Esophagus muscularis mucosa (tissue), 4 donors: ENCODE results near the gene RGMB. TPM values are rescaled to one million over a fixed set of nuclear protein-coding genes. Genes with fewer than 3 reads are reported as not detected.
A peak's percentile ranks its signal among the peaks of the same experiment; 100 is the strongest.

Experiments used
- DNase-seq: peaks from one replicate; pipeline ENCODE4 v3.0.0-alpha.2; 2017; ENCODE audit errors: extremely low spot score
- H3K27ac ChIP-seq, 4 donors: fragments of 200-600 bp; sonication (generic); replicated peaks in 1 of 4; 1 replicate in 3 of 4; 2 replicates in 1 of 4; pipeline ENCODE4 v1.5.1; 2016 to 2019; ENCODE audit warnings: mild to moderate bottlenecking in 1 of 4
- H3K27me3 ChIP-seq, 4 donors: fragments of 200-600 bp; sonication (generic); one replicate each; pipeline versions ENCODE4 v1.5.1 to v1.6.0; 2016 to 2019
- H3K36me3 ChIP-seq, 4 donors: fragments of 200-600 bp; sonication (generic); one replicate each; pipeline ENCODE4 v1.5.1; 2016 to 2019
- H3K4me1 ChIP-seq, 4 donors: fragments of 200-600 bp; sonication (generic); one replicate each; pipeline ENCODE4 v1.5.1; 2016 to 2019
- H3K4me3 ChIP-seq, 4 donors: fragments of 200-600 bp; sonication (generic); 1 replicate in 2 of 4; 2 replicates in 2 of 4; pipeline ENCODE4 v1.5.1; 2016 to 2019; ENCODE audit warnings: mild to moderate bottlenecking in 4 of 4, moderate library complexity in 1 of 4
- H3K9me3 ChIP-seq, 4 donors: fragments of 200-600 bp; sonication (generic); 1 replicate in 3 of 4; 2 replicates in 1 of 4; pipeline ENCODE4 v1.5.1; 2016 to 2019
- EP300 ChIP-seq: sonication (generic); formaldehyde crosslinking; IDR thresholded peaks from one replicate; pipeline ENCODE4 v1.6.1; 2017; ENCODE audit warnings: antibody characterized with exemption
- POLR2A ChIP-seq: fragments of 450-650 bp; IDR thresholded peaks from one replicate; pipeline ENCODE4 v1.6.1; 2017; ENCODE audit warnings: antibody characterized with exemption, moderate library complexity, mild to moderate bottlenecking, low read depth
- POLR2AphosphoS5 ChIP-seq, 2 donors: sonication (generic); formaldehyde crosslinking; IDR thresholded peaks; one replicate each; pipeline ENCODE4 v1.6.1; 2017; ENCODE audit warnings: antibody characterized with exemption in 2 of 2
- WGBS: methylation state at CpG from one replicate; pipeline ENCODE4 v1.1.5; 2018; 5-methylcytosine and 5-hydroxymethylcytosine counted together
- intact Hi-C: fragments of 100-400 bp; cut with DNase I; formaldehyde crosslinking; loops from one replicate; pipeline ENCODE4 v1.15.1; 2023
- total RNA-seq, 4 donors: library from RNA; depleted of rRNA; stranded (reverse); fragments of >200 nt; gene quantifications; one replicate each; pipeline versions ENCODE4 v1.1.0 to v1.2.1, GENCODE V29; 2016
- TF ChIP-seq, protein P1 (sequence below), 3 experiments: fragments of 200-600 bp in 2 of 3; fragments of 450-650 bp in 1 of 3; sonication (generic) in 2 of 3; IDR thresholded peaks; one replicate each; pipeline ENCODE4 v1.5.1; 2017 to 2019; ENCODE audit warnings: antibody characterized with exemption in 3 of 3, mild to moderate bottlenecking in 2 of 3, moderate library complexity in 1 of 3

The RGMB gene
- total RNA-seq, 4 donors from 2014 or later = 145 to 198 (median 183) TPM

DNA sequence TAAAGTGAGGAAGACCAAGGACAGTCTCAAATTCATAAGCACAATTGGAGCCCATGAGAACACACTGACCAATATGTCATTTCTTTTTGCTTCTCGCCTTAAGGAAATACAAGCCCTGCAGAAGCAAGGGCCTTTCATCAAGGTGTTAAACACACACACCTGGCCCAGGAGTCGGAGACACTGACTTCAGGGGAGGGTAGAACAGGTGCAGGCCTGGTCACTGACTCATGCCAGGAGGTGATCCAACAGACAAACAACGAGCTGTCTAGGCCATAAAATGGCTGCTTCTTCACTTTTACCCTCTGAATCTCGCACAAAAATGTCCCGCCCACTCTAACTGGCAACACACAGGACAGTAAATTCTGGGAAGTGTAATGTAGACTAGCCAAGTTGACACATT lies 62.7 kb downstream of the RGMB start:
- no peak overlapping the region for H3K27ac ChIP-seq
- no peaks in the 10 kb centered on the region for H3K9me3 ChIP-seq
- intact Hi-C loops = no loop called here
- H3K4me1 ChIP-seq = peaks cover 0 to 5% (median 0%) of the 10 kb centered on the region in 4 donors
- no peaks in the 10 kb centered on the region for H3K36me3 ChIP-seq
- WGBS = 87% methylated on average over 5 of the region's 5 CpGs
- no peak for DNase-seq
- no peak overlapping the region for H3K4me3 ChIP-seq
- TF ChIP-seq, protein P1, sequence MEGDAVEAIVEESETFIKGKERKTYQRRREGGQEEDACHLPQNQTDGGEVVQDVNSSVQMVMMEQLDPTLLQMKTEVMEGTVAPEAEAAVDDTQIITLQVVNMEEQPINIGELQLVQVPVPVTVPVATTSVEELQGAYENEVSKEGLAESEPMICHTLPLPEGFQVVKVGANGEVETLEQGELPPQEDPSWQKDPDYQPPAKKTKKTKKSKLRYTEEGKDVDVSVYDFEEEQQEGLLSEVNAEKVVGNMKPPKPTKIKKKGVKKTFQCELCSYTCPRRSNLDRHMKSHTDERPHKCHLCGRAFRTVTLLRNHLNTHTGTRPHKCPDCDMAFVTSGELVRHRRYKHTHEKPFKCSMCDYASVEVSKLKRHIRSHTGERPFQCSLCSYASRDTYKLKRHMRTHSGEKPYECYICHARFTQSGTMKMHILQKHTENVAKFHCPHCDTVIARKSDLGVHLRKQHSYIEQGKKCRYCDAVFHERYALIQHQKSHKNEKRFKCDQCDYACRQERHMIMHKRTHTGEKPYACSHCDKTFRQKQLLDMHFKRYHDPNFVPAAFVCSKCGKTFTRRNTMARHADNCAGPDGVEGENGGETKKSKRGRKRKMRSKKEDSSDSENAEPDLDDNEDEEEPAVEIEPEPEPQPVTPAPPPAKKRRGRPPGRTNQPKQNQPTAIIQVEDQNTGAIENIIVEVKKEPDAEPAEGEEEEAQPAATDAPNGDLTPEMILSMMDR (IDR thresholded peaks at IDR 0.05) = no peak
- no peak for TF ChIP-seq POLR2A
- TF ChIP-seq EP300 = no peak
- TF ChIP-seq POLR2AphosphoS5 (IDR thresholded peaks at IDR 0.05) = no peak
- no peaks in the 10 kb centered on the region for H3K27me3 ChIP-seq

DNA sequence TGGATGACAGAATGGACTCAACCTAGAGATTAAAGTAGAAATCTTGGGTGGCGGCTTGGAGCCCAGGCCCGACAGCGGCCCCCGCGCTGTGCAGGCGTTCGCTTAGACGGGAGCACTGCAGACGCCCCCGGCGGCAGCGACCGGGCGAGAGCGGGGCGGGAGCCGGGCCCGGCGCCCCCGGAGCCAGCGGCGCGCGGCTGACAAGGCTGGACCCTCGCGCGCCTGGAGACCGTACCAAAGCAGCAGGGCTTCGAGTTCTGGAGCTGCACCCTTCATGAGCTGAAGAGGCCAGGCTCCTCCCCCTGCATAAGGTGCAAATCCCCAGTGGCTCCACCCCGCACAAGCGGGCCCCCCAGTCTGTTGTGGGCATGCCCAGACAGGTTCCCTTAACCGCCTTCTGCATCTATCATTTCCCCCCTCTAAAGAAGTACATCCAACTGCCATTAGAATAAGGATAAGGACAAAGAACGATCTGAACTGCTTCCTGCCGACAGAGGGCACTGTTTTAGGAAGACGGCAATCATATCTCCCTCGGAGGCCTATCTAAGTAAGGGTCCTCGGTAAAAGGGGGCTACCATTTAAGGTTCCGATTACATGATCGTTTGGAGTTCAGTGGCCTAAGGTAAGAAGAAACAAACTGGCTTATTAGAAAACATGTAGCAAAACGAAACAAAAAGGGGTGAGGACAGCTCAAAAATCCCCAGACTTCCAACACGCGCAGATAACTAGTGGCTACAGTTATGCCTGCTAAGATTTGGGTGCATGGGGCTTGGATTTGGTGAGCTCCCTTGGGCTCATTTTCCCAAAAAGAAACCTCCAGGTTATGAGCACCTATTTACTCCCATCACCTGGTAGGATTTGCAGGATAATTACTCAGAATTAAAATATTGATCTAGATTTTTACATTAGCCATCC lies 66.3 kb downstream of the RGMB start:
- H3K4me3 ChIP-seq = peak overlapping the region; percentile 22 to 35 (median 32)
- 81% methylated on average over 26 of the region's 42 CpGs for WGBS
- intact Hi-C loops = no loop called here
- H3K27me3 ChIP-seq = no peaks in the 10 kb centered on the region
- H3K36me3 ChIP-seq = no peaks in the 10 kb centered on the region
- DNase-seq = no peak
- peaks cover 0 to 5% (median 0%) of the 10 kb centered on the region in 4 donors for H3K4me1 ChIP-seq
- H3K9me3 ChIP-seq = no peaks in the 10 kb centered on the region
- no peak overlapping the region for H3K27ac ChIP-seq
- TF ChIP-seq, protein P1 (IDR thresholded peaks at IDR 0.05) = peak in 2 of 3 experiments; percentile 20 to 42
- no peak for TF ChIP-seq POLR2A

DNA sequence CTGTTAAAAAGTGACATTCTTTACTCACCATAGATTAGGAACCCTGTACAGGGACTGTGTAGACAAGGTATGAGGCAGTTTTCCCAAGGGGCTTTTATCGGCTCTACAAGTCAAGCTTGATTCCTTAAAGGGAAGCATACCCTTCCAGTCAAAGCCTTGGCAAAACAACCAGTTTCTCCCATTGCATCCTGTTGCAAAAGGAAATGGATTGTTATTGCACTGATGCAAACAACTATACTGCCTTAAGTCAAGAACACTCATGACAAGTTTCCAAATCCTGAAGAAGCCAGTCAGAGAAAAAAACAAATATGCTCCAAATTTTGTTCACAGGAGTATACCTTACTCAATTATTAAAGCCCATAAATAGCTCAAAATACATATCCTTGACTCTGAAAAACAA lies 67.5 kb downstream of the RGMB start:
- Histone ChIP-seq H3K4me1 (peaks cover 0 to 5% (median 0%) of the 10 kb centered on the region in 4 donors), H3K27me3 (no peaks in the 10 kb centered on the region), H3K4me3 (no peak overlapping the region), H3K27ac (no peak overlapping the region), H3K36me3 (no peaks in the 10 kb centered on the region), H3K9me3 (no peaks in the 10 kb centered on the region)
- 50% methylated on average over 1 of the region's 1 CpG for WGBS
- intact Hi-C loops = no loop called here
- DNase-seq = no peak
- TF ChIP-seq POLR2A (no peak), EP300 (no peak), POLR2AphosphoS5 (IDR thresholded peaks at IDR 0.05) (no peak)
- TF ChIP-seq, protein P1 (IDR thresholded peaks at IDR 0.05) = no peak

DNA sequence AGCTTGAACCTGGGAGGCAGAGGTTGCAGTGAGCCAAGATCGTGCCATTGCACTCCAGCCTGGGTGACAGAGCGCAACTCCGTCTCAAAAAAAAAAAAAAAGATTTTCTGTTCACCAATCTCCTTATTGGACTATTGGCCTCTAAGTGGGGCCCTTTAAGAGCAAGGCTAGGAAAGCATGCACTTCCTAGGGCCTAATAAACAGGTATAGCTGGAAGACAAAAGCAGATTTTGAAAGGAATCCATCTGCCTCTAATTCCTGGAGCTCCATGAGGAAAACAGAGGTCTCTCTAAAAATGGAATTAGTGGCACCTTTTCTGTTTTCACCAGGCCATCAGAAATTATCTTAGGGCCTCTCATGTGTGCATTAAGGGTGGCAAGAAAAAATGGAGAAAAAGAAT lies 70.0 kb downstream of the RGMB start:
- Histone ChIP-seq H3K4me1 (peaks cover 0 to 5% (median 0%) of the 10 kb centered on the region in 4 donors), H3K27me3 (no peaks in the 10 kb centered on the region), H3K4me3 (no peak overlapping the region), H3K36me3 (no peaks in the 10 kb centered on the region), H3K27ac (no peak overlapping the region), H3K9me3 (no peaks in the 10 kb centered on the region)
- 92% methylated on average over 3 of the region's 3 CpGs for WGBS
- TF ChIP-seq POLR2A (no peak), POLR2AphosphoS5 (IDR thresholded peaks at IDR 0.05) (no peak), EP300 (no peak)
- TF ChIP-seq, protein P1 (IDR thresholded peaks at IDR 0.05) = no peak
- intact Hi-C loops = no loop called here
- DNase-seq = no peak
